GM12801 (cell line): Measurements from ENCODE around the gene RSRC1.

ENCODE experiments used
- TF ChIP-seq, protein P1 (sequence below): IDR thresholded peaks from one replicate; pipeline ENCODE4 v1.5.1; 2011; ENCODE audit warnings: control low read depth; ENCODE audit not compliant: insufficient read length; ENCODE audit errors: extremely low read depth

The RSRC1 gene

DNA sequence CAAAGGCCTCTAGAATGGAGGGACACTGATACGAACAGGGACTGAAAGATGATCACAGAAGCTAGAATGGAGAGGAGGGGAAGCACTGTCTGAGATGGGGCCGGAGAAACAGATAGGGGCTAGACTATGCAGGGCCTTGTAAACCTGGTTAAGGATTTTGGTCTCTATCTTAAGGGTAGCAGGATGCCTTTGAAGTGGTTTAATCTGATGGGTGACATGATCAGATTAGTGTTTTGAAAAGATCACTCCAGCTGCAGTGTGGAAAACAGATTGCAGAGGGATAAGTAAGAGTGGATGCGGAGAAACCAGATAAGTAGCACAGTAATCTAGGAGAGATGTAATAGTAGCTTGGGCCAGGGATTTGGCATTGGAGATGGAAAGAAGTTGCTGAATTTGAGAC lies 108.1 kb downstream of the RSRC1 start:
- TF ChIP-seq, protein P1, sequence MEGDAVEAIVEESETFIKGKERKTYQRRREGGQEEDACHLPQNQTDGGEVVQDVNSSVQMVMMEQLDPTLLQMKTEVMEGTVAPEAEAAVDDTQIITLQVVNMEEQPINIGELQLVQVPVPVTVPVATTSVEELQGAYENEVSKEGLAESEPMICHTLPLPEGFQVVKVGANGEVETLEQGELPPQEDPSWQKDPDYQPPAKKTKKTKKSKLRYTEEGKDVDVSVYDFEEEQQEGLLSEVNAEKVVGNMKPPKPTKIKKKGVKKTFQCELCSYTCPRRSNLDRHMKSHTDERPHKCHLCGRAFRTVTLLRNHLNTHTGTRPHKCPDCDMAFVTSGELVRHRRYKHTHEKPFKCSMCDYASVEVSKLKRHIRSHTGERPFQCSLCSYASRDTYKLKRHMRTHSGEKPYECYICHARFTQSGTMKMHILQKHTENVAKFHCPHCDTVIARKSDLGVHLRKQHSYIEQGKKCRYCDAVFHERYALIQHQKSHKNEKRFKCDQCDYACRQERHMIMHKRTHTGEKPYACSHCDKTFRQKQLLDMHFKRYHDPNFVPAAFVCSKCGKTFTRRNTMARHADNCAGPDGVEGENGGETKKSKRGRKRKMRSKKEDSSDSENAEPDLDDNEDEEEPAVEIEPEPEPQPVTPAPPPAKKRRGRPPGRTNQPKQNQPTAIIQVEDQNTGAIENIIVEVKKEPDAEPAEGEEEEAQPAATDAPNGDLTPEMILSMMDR = no peak

DNA sequence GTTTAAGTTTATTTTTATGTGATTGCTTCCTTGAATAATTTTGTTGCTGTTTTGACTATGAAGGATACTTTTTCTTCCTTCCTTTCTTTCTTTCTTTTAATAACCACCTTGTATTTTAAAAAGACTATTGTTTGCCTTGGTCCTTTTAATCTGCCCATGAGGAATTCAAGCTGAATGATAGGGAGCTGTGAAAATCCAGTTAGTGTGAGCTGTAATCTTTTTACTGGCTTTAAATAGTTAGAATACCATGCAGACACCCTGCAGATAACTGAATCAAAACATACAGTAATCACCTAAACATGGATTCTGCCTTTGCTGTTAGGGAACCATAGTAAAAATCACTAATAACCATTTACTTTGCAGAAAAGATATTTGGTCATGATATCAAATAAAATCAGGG lies 110.7 kb downstream of the RSRC1 start:
- TF ChIP-seq, protein P1 = no peak

DNA sequence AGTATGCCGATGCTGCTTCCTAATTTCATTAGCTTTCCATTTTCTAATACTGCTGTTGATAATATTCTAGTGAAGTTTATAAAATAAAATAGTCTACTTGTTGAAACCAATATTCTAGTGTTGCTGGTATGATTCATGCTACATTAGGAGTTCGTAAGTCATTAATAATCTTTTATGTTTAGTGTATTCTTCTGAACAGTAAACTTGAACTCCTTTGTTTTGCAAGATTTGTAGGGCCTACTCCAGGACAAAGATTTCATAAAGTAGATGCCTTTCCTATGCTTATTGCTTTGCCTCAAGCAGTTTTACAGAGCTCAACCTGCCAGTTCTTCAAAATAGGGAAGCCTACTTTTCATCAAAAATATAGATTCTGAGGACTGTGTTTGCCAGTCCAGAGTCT lies 111.5 kb downstream of the RSRC1 start:
- TF ChIP-seq, protein P1 = no peak

DNA sequence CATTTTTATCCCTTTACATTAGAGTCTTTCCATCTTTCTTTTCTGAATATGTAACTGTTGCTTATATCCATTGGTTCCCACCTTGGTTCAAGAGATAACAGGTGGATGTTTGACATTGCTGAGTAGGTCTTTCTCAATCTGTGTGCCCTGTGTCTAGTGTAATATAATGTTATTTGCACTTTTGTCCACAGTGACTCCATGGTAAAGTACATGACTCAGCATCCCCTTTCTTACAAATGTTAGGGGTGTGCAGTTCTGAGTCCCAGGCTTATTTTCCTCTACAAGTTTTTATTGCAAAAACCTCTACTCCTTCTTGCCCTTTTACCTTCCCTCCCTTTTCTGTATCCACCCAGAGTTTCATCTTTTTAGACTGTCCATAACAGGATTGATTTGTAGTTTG lies 116.5 kb downstream of the RSRC1 start:
- TF ChIP-seq, protein P1 = no peak

DNA sequence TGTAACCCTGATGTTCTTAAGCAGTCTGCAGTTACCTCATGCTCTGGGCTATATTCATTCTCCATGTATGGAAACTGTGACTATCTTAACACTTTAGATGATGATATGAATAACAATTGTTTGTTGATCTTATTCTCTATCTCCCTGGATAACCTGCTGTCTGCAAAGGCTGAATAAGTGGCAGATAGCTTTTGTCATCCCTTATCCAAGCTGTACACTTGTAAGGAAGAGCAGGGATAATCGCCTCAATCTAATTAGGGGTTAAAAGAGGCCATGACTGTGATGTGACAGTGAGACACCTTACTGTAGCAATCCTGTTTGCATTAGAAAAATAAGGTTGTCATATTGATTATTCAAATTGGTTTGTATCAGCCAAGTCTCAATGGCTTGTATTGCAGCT lies 123.9 kb downstream of the RSRC1 start:
- TF ChIP-seq, protein P1 = no peak

DNA sequence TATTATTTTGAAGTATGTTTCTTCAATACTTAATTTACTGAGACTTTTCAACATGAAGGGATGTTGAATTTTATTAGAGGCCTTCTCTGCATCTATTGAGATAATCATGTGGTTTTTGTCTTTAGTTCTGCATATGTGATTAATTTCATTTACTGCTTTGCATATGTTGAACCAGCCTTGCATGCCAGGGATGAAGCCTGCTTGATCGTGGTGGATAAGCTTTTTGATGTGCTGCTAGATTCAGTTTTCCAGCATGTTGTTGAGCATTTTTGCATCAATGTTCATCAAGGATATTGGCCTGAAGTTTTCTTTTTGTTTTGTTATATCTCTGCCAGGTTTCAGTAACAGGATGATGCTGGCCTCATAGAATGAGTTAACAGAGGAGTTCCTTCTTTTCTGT lies 134.4 kb downstream of the RSRC1 start:
- TF ChIP-seq, protein P1 = no peak

DNA sequence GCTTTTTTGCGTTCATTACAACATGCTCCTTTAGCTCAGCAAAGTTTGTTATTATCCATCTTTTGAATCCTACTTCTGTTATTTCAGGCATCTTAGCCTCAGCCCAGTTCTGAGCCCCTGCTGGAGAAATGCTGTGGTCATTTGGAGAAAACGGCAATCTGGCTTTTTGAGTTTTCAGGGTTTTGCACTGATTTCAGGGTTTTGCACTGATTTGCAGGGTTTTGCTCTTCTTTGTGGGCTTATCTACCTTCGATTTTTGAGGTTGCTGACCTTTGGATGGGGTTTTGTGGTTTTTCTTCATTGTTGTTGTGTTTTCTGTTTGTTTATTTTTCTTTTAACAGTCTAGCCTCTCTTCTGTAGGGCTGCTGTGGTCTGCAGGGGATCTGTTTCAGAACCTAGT lies 137.4 kb downstream of the RSRC1 start:
- TF ChIP-seq, protein P1 = no peak

DNA sequence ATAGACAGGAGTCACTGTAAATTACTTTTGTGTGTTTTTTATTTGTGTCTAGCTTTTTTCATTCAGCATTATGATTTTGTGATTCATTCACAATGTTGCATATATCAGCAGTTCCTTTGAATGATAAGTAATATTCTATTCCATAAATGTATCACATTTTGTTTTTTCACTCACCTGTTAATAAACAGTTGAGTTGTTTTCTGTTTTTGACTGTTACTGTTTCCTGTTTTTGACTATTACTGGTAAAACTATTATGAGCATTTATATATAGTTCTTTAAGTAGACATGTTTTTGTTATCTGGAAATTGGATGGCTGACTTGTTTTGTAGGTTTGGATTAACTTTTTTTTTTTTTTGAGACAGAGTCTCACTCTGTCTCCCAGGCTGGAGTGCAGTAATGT lies 138.4 kb downstream of the RSRC1 start:
- TF ChIP-seq, protein P1 = no peak
